Lung (tissue), 12 donors: ENCODE measurements around the gene MYDGF. TPM values are rescaled to one million over a fixed set of nuclear protein-coding genes. Genes with fewer than 3 reads are reported as not detected.

Experiments
- ATAC-seq: fragments of 200-7000 bp; cut with Tn5 transposase; one replicate; pipeline ENCODE4 v1.9.1; 2020; ENCODE audit warnings: moderate number of reproducible peaks; ENCODE audit not compliant: insufficient read depth, low FRiP score
- DNase-seq, 3 donors: peaks; one replicate each; pipeline ENCODE4 v3.0.0-alpha.2; 2013 to 2017
- H3K27ac ChIP-seq, 2 donors: one replicate each; pipeline ENCODE4 v1.5.1; 2013; ENCODE audit warnings: mild to moderate bottlenecking in 2 of 2, moderate library complexity in 2 of 2, control low read depth in 1 of 2, inconsistent platforms in 1 of 2, low read depth in 1 of 2, low read length in 1 of 2
- H3K27me3 ChIP-seq, 3 donors: one replicate each; pipeline ENCODE4 v1.5.1; 2013; ENCODE audit warnings: low read length in 2 of 3; ENCODE audit not compliant: control insufficient read depth in 3 of 3, insufficient read depth in 3 of 3
- H3K36me3 ChIP-seq, 4 donors: one replicate each; pipeline ENCODE4 v1.5.1; 2013; ENCODE audit warnings: low read length in 4 of 4, mild to moderate bottlenecking in 1 of 4, moderate library complexity in 1 of 4; ENCODE audit not compliant: control insufficient read depth in 4 of 4, insufficient read depth in 4 of 4
- H3K4me1 ChIP-seq, 5 donors: one replicate each; pipeline ENCODE4 v1.5.1; 2013; ENCODE audit warnings: low read length in 5 of 5, mild to moderate bottlenecking in 2 of 5, moderate library complexity in 1 of 5; ENCODE audit not compliant: control insufficient read depth in 5 of 5, insufficient read depth in 5 of 5
- H3K4me3 ChIP-seq: one replicate; pipeline ENCODE4 v1.5.1; 2013; ENCODE audit warnings: mild to moderate bottlenecking, control low read depth, moderate library complexity
- H3K9ac ChIP-seq, 2 donors: one replicate each; pipeline ENCODE4 v1.5.1; 2013; ENCODE audit warnings: low read length in 2 of 2, control low read depth in 1 of 2; ENCODE audit not compliant: insufficient read depth in 1 of 2
- H3K9me3 ChIP-seq, 4 donors: one replicate each; pipeline ENCODE4 v1.5.1; 2013; ENCODE audit warnings: low read length in 3 of 4, mild to moderate bottlenecking in 1 of 4, moderate library complexity in 1 of 4; ENCODE audit not compliant: control insufficient read depth in 4 of 4, insufficient read depth in 3 of 4
- CTCF ChIP-seq: IDR thresholded peaks from 2 replicates; pipeline ENCODE4 v1.5.1; 2012; ENCODE audit warnings: mild to moderate bottlenecking; ENCODE audit errors: control extremely low read depth, extremely low read depth
- WGBS, 2 donors: extraction: QIAGEN DNeasy Blood & Tissue Kit; methylation state at CpG; one replicate each; pipeline ENCODE4 v1.1.7; 2013; 5-methylcytosine and 5-hydroxymethylcytosine counted together
- polyA plus RNA-seq, 2 donors: library from polyadenylated mRNA; stranded (reverse); fragments of 200-250 nt; gene quantifications; one replicate each; pipeline ENCODE4 v1.2.1, GENCODE V29; 2013
- total RNA-seq, 2 donors: library from RNA; depleted of rRNA in 1 of 2; stranded (reverse); fragments of >200 nt in 1 of 2; gene quantifications; one replicate each; pipeline ENCODE4 v1.2.1, GENCODE V29; 2014 to 2021
- donor health status: control.
- donor health status: control.
- donor health status: Bipolar disorder and iron deficiency.
- donor health status: healthy.
- donor health status: DM: yes; HTN: yes; CAD: no.

Gene MYDGF
- total and polyA plus RNA-seq, 4 donors = 70.4 to 280 (median 142) TPM

GRCh38 chr19:4609878-4610511 lies 60.1 kb downstream of the MYDGF start:
- H3K27ac ChIP-seq = no peak overlapping the region
- no peak overlapping the region for H3K9ac ChIP-seq
- H3K9me3 ChIP-seq = no peaks in the 10 kb centered on the region
- no peak for DNase-seq
- H3K4me1 ChIP-seq = peaks cover 0 to 5% (median 0%) of the 10 kb centered on the region in 5 donors
- no peak overlapping the region for H3K4me3 ChIP-seq
- no peak for TF ChIP-seq CTCF
- 8 to 12% methylated on average over 15 of the region's 15 CpGs for WGBS, 2 donors
- peaks cover 2 to 4% (median 3%) of the 10 kb centered on the region in 3 donors for H3K27me3 ChIP-seq
- H3K36me3 ChIP-seq = no peaks in the 10 kb centered on the region
- no peak for ATAC-seq

Other genes with a start within 250 kb of the MYDGF start
- gene UBXN6, start 212.5 kb downstream of the MYDGF start, total RNA-seq = 100 to 1,000 TPM in 1 of 2 donors, 10 to 100 TPM in 1; 74.4 to 113 TPM
- gene UBXN6, start 212.5 kb downstream of the MYDGF start, polyA plus RNA-seq = 100 to 1,000 TPM in 1 of 2 donors, 10 to 100 TPM in 1; 83.6 to 128 TPM
- 10 to 100 TPM; 36.5 to 36.9 TPM for gene HDGFL2, start 198.0 kb downstream of the MYDGF start, total RNA-seq
- 10 to 100 TPM; 40.6 to 47.0 TPM for gene HDGFL2, start 198.0 kb downstream of the MYDGF start, polyA plus RNA-seq
- 1 to 10 TPM in 1 of 2 donors, under 1 TPM in 1; 0.85 to 5.0 TPM for gene PLIN4, start 151.9 kb downstream of the MYDGF start, total RNA-seq
- 1 to 10 TPM; 3.7 to 3.9 TPM for gene PLIN4, start 151.9 kb downstream of the MYDGF start, polyA plus RNA-seq
- gene PLIN5, start 135.1 kb downstream of the MYDGF start, total RNA-seq = 10 to 100 TPM in 1 of 2 donors, 1 to 10 TPM in 1; 7.5 to 37.3 TPM
- 10 to 100 TPM; 15.5 to 33.5 TPM for gene PLIN5, start 135.1 kb downstream of the MYDGF start, polyA plus RNA-seq
- gene LRG1, start 130.3 kb downstream of the MYDGF start, total RNA-seq = 10 to 100 TPM; 14.4 to 15.7 TPM
- gene LRG1, start 130.3 kb downstream of the MYDGF start, polyA plus RNA-seq = 10 to 100 TPM; 15.4 to 56.7 TPM
- gene SEMA6B, start 110.7 kb downstream of the MYDGF start, total RNA-seq = 10 to 100 TPM in 1 of 2 donors, 1 to 10 TPM in 1; 3.2 to 22.8 TPM
- gene SEMA6B, start 110.7 kb downstream of the MYDGF start, polyA plus RNA-seq = 10 to 100 TPM; 17.3 to 38.5 TPM
- gene TNFAIP8L1, start 30.8 kb downstream of the MYDGF start, total RNA-seq = 10 to 100 TPM; 18.5 to 22.0 TPM
- gene TNFAIP8L1, start 30.8 kb downstream of the MYDGF start, polyA plus RNA-seq = 10 to 100 TPM; 12.1 to 12.9 TPM
- gene DPP9, start 53.5 kb upstream of the MYDGF start, total RNA-seq = 10 to 100 TPM; 33.2 to 95.5 TPM
- gene DPP9, start 53.5 kb upstream of the MYDGF start, polyA plus RNA-seq = 10 to 100 TPM; 42.3 to 45.5 TPM
- gene FEM1A, start 121.4 kb upstream of the MYDGF start, total RNA-seq = 10 to 100 TPM in 1 of 2 donors, 1 to 10 TPM in 1; 9.8 to 14.6 TPM
- 1 to 10 TPM; 5.6 to 7.3 TPM for gene FEM1A, start 121.4 kb upstream of the MYDGF start, polyA plus RNA-seq
- gene TICAM1, start 161.4 kb upstream of the MYDGF start, total RNA-seq = 10 to 100 TPM in 1 of 2 donors, 1 to 10 TPM in 1; 4.5 to 18.2 TPM
- gene TICAM1, start 161.4 kb upstream of the MYDGF start, polyA plus RNA-seq = 10 to 100 TPM in 1 of 2 donors, 1 to 10 TPM in 1; 9.0 to 19.7 TPM
- 10 to 100 TPM; 35.6 to 65.4 TPM for gene PLIN3, start 197.3 kb upstream of the MYDGF start, total RNA-seq
- gene PLIN3, start 197.3 kb upstream of the MYDGF start, polyA plus RNA-seq = 100 to 1,000 TPM in 1 of 2 donors, 10 to 100 TPM in 1; 18.0 to 105 TPM
- under 1 TPM; 0.54 to 0.64 TPM for gene ARRDC5, start 232.6 kb upstream of the MYDGF start, total RNA-seq
- gene ARRDC5, start 232.6 kb upstream of the MYDGF start, polyA plus RNA-seq = under 1 TPM; 0.39 to 0.51 TPM
- 1 to 10 TPM; 4.9 to 7.5 TPM for gene UHRF1, start 239.2 kb upstream of the MYDGF start, total RNA-seq
- gene UHRF1, start 239.2 kb upstream of the MYDGF start, polyA plus RNA-seq = 1 to 10 TPM; 3.2 to 4.1 TPM